Bronchus fibroblast of lung (primary cell): ENCODE measurements around the gene FAM135A. TPM values are rescaled to one million over a fixed set of nuclear protein-coding genes. Genes with fewer than 3 reads are reported as not detected.

ENCODE experiments used
- total RNA-seq: library from RNA; depleted of rRNA; stranded (reverse); fragments of >200 nt; gene quantifications from 2 replicates; pipeline ENCODE4 v1.2.3, GENCODE V29; 2015

The FAM135A gene
- 2.7 and 3.0 TPM in 2 replicates for total RNA-seq

GRCh38 chr6:70413114-70413991, at the start of gene FAM135A:
FAM135A (plus strand) TSS chr6:70413508; CDS start chr6:70428343, 14,835 bp downstream.

GRCh38 chr6:70566751-70567382, 153.6 kb downstream of the FAM135A start, which contains the start of gene SDHAF4:
SDHAF4 (plus strand) TSS chr6:70566930; CDS start chr6:70566941, 11 bp downstream.

Other genes starting within 250 kb of the FAM135A start
- gene COL9A1, start 110.4 kb upstream of the FAM135A start, total RNA-seq = not detected in 2 replicates
- gene SDHAF4, start 153.4 kb downstream of the FAM135A start, total RNA-seq = 12.6 and 13.1 TPM in 2 replicates